ENCODE measurements around the gene FANCM. TPM values are rescaled to one million over a fixed set of nuclear protein-coding genes. Genes with fewer than 3 reads are reported as not detected.

FANCM gene
- total RNA-seq (2021; ENCODE audit: unreplicated experiment) = 6.6 TPM
- polyA plus RNA-seq (2012; ENCODE audit: insufficient read length) = 1.1 TPM
- percentile 57 among the genes with signal in this experiment for Bru-seq, nascent RNA
- percentile 65 among the genes with signal in this experiment for BruChase-seq, experiment 1, labeled RNA remaining after a 2-hour chase
- BruChase-seq, experiment 2, labeled RNA remaining after a 6-hour chase = percentile 61 among the genes with signal in this experiment
- long read RNA-seq, full-length matches to known transcripts = 4 of 20 reads
- long read RNA-seq, partial matches to known transcripts = 12 of 20 reads
- long read RNA-seq, other reads (novel, unspliced or antisense) = 4 of 20 reads

GRCh38 chr14:45135659-45136395, at the start of gene FANCM:
Gene FANCM (plus strand): TSS chr14:45135930. CDS start chr14:45136032, 102 bp downstream.
- intact Hi-C loops (cut with micrococcal nuclease; ENCODE audit: unreplicated experiment) = loop anchor here (10.0 kb wide), 1 partner anchor 171 kb away; the partner anchor contains the start of genes KLHL28 and TOGARAM1
- Histone ChIP-seq H3K36me3 (ENCODE audit: control insufficient read depth, insufficient read depth, low read length) (no peaks in the 10 kb centered on the region; the same call in 1 of the 2 replicates), H3K9me3 (ENCODE audit: control insufficient read depth, insufficient read depth, low read depth, low read length) (no peaks in the 10 kb centered on the region), H3K4me1 (ENCODE audit: control insufficient read depth, insufficient read depth, low read length) (peaks cover 4% of the 10 kb centered on the region; the same call in 1 of the 2 replicates), H3K27me3 (ENCODE audit: control insufficient read depth, insufficient read depth, low read length) (no peaks in the 10 kb centered on the region), H3K4me3 (ENCODE audit: low read depth in 2 of 2, low read length in 2 of 2) (peak within 1 kb of the TSS; percentile 71 to 88), H3K27ac (ENCODE audit: low read length) (peak within 1 kb of the TSS; percentile 96)
- peak; percentile 92 for DNase-seq (ENCODE audit: low read depth, low spot score)
- TSS peak; percentile 77 for BruUV-seq (replicated peaks)
- POLR2A ChIA-PET = interaction anchor here (0.6 to 0.7 kb wide), 2 partner anchors 30 to 57 kb away, joined by 3 read pairs; no protein-coding TSS in a partner anchor
- ATAC-seq = peak; percentile 77
- in situ Hi-C loops (cut with HindIII; ENCODE audit: low pct_unique_long_range_greater_than_20kb, low sequenced_read_pairs) = no loop called here
- peak; percentile 79; the same call in 1 of the 2 replicates for TF ChIP-seq SIN3A (IDR thresholded peaks at IDR 0.05; ENCODE audit: borderline replicate concordance, insufficient read depth, low read depth, low read length)
- TF ChIP-seq POLR2AphosphoS5 (IDR thresholded peaks at IDR 0.05; ENCODE audit: low read depth, low read length) = peak; percentile 64
- TF ChIP-seq, protein P1, sequence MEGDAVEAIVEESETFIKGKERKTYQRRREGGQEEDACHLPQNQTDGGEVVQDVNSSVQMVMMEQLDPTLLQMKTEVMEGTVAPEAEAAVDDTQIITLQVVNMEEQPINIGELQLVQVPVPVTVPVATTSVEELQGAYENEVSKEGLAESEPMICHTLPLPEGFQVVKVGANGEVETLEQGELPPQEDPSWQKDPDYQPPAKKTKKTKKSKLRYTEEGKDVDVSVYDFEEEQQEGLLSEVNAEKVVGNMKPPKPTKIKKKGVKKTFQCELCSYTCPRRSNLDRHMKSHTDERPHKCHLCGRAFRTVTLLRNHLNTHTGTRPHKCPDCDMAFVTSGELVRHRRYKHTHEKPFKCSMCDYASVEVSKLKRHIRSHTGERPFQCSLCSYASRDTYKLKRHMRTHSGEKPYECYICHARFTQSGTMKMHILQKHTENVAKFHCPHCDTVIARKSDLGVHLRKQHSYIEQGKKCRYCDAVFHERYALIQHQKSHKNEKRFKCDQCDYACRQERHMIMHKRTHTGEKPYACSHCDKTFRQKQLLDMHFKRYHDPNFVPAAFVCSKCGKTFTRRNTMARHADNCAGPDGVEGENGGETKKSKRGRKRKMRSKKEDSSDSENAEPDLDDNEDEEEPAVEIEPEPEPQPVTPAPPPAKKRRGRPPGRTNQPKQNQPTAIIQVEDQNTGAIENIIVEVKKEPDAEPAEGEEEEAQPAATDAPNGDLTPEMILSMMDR (IDR thresholded peaks at IDR 0.05) = no peak
- TF ChIP-seq, protein P2, sequence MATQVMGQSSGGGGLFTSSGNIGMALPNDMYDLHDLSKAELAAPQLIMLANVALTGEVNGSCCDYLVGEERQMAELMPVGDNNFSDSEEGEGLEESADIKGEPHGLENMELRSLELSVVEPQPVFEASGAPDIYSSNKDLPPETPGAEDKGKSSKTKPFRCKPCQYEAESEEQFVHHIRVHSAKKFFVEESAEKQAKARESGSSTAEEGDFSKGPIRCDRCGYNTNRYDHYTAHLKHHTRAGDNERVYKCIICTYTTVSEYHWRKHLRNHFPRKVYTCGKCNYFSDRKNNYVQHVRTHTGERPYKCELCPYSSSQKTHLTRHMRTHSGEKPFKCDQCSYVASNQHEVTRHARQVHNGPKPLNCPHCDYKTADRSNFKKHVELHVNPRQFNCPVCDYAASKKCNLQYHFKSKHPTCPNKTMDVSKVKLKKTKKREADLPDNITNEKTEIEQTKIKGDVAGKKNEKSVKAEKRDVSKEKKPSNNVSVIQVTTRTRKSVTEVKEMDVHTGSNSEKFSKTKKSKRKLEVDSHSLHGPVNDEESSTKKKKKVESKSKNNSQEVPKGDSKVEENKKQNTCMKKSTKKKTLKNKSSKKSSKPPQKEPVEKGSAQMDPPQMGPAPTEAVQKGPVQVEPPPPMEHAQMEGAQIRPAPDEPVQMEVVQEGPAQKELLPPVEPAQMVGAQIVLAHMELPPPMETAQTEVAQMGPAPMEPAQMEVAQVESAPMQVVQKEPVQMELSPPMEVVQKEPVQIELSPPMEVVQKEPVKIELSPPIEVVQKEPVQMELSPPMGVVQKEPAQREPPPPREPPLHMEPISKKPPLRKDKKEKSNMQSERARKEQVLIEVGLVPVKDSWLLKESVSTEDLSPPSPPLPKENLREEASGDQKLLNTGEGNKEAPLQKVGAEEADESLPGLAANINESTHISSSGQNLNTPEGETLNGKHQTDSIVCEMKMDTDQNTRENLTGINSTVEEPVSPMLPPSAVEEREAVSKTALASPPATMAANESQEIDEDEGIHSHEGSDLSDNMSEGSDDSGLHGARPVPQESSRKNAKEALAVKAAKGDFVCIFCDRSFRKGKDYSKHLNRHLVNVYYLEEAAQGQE (IDR thresholded peaks at IDR 0.05; ENCODE audit: insufficient read depth in 1 of 2, low read depth in 2 of 2, low read length in 1 of 2) = no peak
- TF ChIP-seq TCF7L2 (IDR thresholded peaks at IDR 0.05; ENCODE audit: low read depth, low read length) = no peak
- CTCF ChIA-PET = no interaction called here

DNA sequence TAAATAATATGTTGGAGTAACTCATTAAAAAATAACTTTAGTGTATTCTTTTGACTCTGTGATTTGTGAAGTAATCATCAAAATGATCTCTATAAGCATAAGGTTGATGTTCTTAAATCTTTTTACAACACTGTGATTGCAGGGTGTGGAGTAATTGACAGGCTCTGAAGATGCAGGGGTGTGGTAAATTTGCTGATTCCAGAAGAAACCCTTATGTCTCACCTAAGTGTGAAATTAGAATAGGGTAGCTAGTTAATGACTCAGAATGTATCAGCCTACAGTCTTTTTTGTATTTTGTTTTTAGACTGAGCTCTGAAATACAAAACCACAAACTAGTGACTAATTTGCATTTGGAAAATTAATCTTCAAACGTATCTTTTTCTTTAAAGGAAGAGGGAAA, 45.9 kb upstream of the FANCM start:
- no peaks in the 10 kb centered on the region for H3K9me3 ChIP-seq (ENCODE audit: control insufficient read depth, insufficient read depth, low read depth, low read length)
- ATAC-seq (no peak), DNase-seq (ENCODE audit: low read depth, low spot score) (no peak)
- no TSS peak for BruUV-seq (replicated peaks)
- H3K27me3 ChIP-seq (ENCODE audit: control insufficient read depth, insufficient read depth, low read length) = no peaks in the 10 kb centered on the region
- intact Hi-C loops (cut with micrococcal nuclease; ENCODE audit: unreplicated experiment) = no loop called here
- CTCF ChIA-PET = no interaction called here
- no peak overlapping the region for H3K27ac ChIP-seq (ENCODE audit: low read length)
- peaks cover 3% of the 10 kb centered on the region for H3K36me3 ChIP-seq (ENCODE audit: control insufficient read depth, insufficient read depth, low read length)
- TF ChIP-seq, protein P1 (IDR thresholded peaks at IDR 0.05) = no peak
- TF ChIP-seq TCF7L2 (IDR thresholded peaks at IDR 0.05; ENCODE audit: low read depth, low read length) (no peak), POLR2AphosphoS5 (IDR thresholded peaks at IDR 0.05; ENCODE audit: low read depth, low read length) (no peak), SIN3A (IDR thresholded peaks at IDR 0.05; ENCODE audit: borderline replicate concordance, insufficient read depth, low read depth, low read length) (no peak)
- TF ChIP-seq, protein P2 (IDR thresholded peaks at IDR 0.05; ENCODE audit: insufficient read depth in 1 of 2, low read depth in 2 of 2, low read length in 1 of 2) = no peak
- H3K4me1 ChIP-seq (ENCODE audit: control insufficient read depth, insufficient read depth, low read length) = peaks cover 3% of the 10 kb centered on the region; the same call in 1 of the 2 replicates
- in situ Hi-C loops (cut with HindIII; ENCODE audit: low pct_unique_long_range_greater_than_20kb, low sequenced_read_pairs) = no loop called here
- no peak overlapping the region for H3K4me3 ChIP-seq (ENCODE audit: low read depth in 2 of 2, low read length in 2 of 2)
- POLR2A ChIA-PET = no interaction called here

Measured in Panc1 (cell line).